Measurements from ENCODE around the gene AFAP1. TPM values are rescaled to one million over a fixed set of nuclear protein-coding genes. Genes with fewer than 3 reads are reported as not detected.

Gene AFAP1
- total and polyA plus RNA-seq, 2 of the 8 experiments (the other 6 are each of a cell fraction or from before 2014, with no cell fraction given) = 3.6 to 18.2 TPM

- H3K56ac ChIP-seq (replicated peaks; ENCODE audit: insufficient read length, low read depth, low read length) = no peak overlapping the region
- H4K8ac ChIP-seq (ENCODE audit: extremely low read depth, insufficient read depth, low read length) = no peak overlapping the region
- H3K79me1 ChIP-seq (ENCODE audit: low read depth, low read length) = no peaks in the 10 kb centered on the region
- no peak overlapping the region for H3K9ac ChIP-seq (replicated peaks in 1 of 4; ENCODE audit: extremely low read depth in 1 of 4, low read depth in 3 of 4, low read length in 3 of 4)
- H3K27ac ChIP-seq (ENCODE audit: low read depth, low read length) = no peak overlapping the region
- H2BK12ac ChIP-seq (ENCODE audit: low read depth, low read length) = no peak overlapping the region
- no peak overlapping the region for H2AK5ac ChIP-seq (ENCODE audit: low read depth, low read length)
- no peak overlapping the region for H2AFZ ChIP-seq (ENCODE audit: low read length)
- H3K14ac ChIP-seq (ENCODE audit: insufficient read length) = no peak overlapping the region
- H3K36me3 ChIP-seq (ENCODE audit: control insufficient read depth in 2 of 4, insufficient read depth in 4 of 4, low read length in 3 of 4) = peaks cover 0 to 3% (median 0%) of the 10 kb centered on the region in 4 experiments; a peak in 1 of 8 replicates
- no peaks in the 10 kb centered on the region for H3K4me1 ChIP-seq (replicated peaks in 1 of 4; ENCODE audit: control insufficient read depth in 3 of 4, insufficient read depth in 4 of 4, low read length in 3 of 4)
- H3K4me3 ChIP-seq (ENCODE audit: extremely low read depth in 1 of 4, insufficient read depth in 2 of 4, low read depth in 3 of 4, low read length in 4 of 4) = no peak overlapping the region
- no peak overlapping the region for H3K4ac ChIP-seq (replicated peaks; ENCODE audit: insufficient read length, low read depth, low read length)
- H2BK20ac ChIP-seq (ENCODE audit: low read length) = no peak overlapping the region
- no peaks in the 10 kb centered on the region for H3K27me3 ChIP-seq (replicated peaks in 1 of 4; ENCODE audit: control insufficient read depth in 3 of 4, extremely low read depth in 1 of 4, insufficient read depth in 3 of 4, low read length in 3 of 4)
- H3K9me3 ChIP-seq (ENCODE audit: insufficient read depth in 2 of 2, low read depth in 1 of 2, low read length in 1 of 2) = peaks cover 0 to 1% of the 10 kb centered on the region in 2 experiments; a peak in 1 of 4 replicates
- ChIA-PET POLR2A (ENCODE audit: partially characterized antibody) (interaction anchor here (0.6 kb wide), 1 partner anchor 338 kb away, joined by 3 read pairs; no protein-coding TSS in a partner anchor), CTCF (ENCODE audit: partially characterized antibody) (interaction anchor here (0.6 to 2.1 kb wide), 6 partner anchors 8 to 188 kb away, joined by 3 to 13 read pairs (median 4); no protein-coding TSS in a partner anchor)
- no peak overlapping the region for H3K18ac ChIP-seq (ENCODE audit: extremely low read depth, low read length)
- H3K23ac ChIP-seq (ENCODE audit: insufficient read length) = no peak overlapping the region
- no peaks in the 10 kb centered on the region for H4K20me1 ChIP-seq (replicated peaks in 1 of 2; ENCODE audit: control insufficient read depth in 1 of 2, insufficient read depth in 2 of 2, low read length in 2 of 2)
- no peak overlapping the region for H2BK5ac ChIP-seq (ENCODE audit: low read depth, low read length)
- H2BK120ac ChIP-seq (replicated peaks; ENCODE audit: low read depth, low read length) = no peak overlapping the region
- WGBS, 2 experiments (ENCODE audit: extremely low coverage in 1 of 2, insufficient coverage in 1 of 2, insufficient read length in 1 of 2, insufficient replicate concordance in 2 of 2, low coverage in 1 of 2, low lambda C conversion rate in 2 of 2, missing lambda C conversion rate in 1 of 2) = 89% methylated on average over 10 of the region's 10 CpGs; no CpG with 5 or more reads in 1 of the 2 experiments
- H2BK15ac ChIP-seq (ENCODE audit: low read length) = no peak overlapping the region
- no peaks in the 10 kb centered on the region for H3K79me2 ChIP-seq (ENCODE audit: control insufficient read depth in 1 of 2, insufficient read depth in 2 of 2, low read length in 2 of 2)
- no peak overlapping the region for H3K4me2 ChIP-seq (ENCODE audit: insufficient read depth in 1 of 2, low read depth in 2 of 2, low read length in 2 of 2)
- H3K23me2 ChIP-seq (ENCODE audit: low read depth, low read length) = no peaks in the 10 kb centered on the region
- H4K91ac ChIP-seq (replicated peaks; ENCODE audit: insufficient read length, low read length) = no peak overlapping the region
- FAIRE-seq = no peak
- H4K5ac ChIP-seq (ENCODE audit: insufficient read length, low read depth, low read length) = no peak overlapping the region
- DNase-seq (ENCODE audit: low read depth in 1 of 2, low spot score in 2 of 2) = no peak
- TF ChIP-seq JUN (IDR thresholded peaks at IDR 0.05; ENCODE audit: low read depth, low read length) (no peak), CBX8 (IDR thresholded peaks at IDR 0.05; ENCODE audit: borderline replicate concordance, low read depth, low read length) (no peak), CTBP2 (IDR thresholded peaks at IDR 0.05; ENCODE audit: borderline replicate concordance, insufficient read depth, insufficient read length, low read length) (no peak), SP2 (IDR thresholded peaks at IDR 0.05; ENCODE audit: low read length) (no peak), MAFK (IDR thresholded peaks at IDR 0.05; ENCODE audit: low read depth, low read length) (no peak), POLR2A (IDR thresholded peaks at IDR 0.05; ENCODE audit: control extremely low read depth in 1 of 2, low read depth in 2 of 2, low read length in 2 of 2) (no peak), CREB1 (IDR thresholded peaks at IDR 0.05) (no peak), PHF8 (conservative IDR thresholded peaks at IDR 0.05; ENCODE audit: low read depth, low read length) (no peak), ZNF274 (IDR thresholded peaks at IDR 0.05; ENCODE audit: borderline replicate concordance, extremely low read depth, low read length) (no peak), BACH1 (IDR thresholded peaks at IDR 0.05; ENCODE audit: low read length) (no peak), E2F6 (IDR thresholded peaks at IDR 0.05) (no peak)
Measured at GRCh38 chr4:7793186-7793585, 146.5 kb downstream of the AFAP1 start.

Data from H1 (cell line).